Measurements from ENCODE around the gene CLEC11A.
A peak's percentile ranks its signal among the peaks of the same experiment; 100 is the strongest.

CLEC11A gene

DNA sequence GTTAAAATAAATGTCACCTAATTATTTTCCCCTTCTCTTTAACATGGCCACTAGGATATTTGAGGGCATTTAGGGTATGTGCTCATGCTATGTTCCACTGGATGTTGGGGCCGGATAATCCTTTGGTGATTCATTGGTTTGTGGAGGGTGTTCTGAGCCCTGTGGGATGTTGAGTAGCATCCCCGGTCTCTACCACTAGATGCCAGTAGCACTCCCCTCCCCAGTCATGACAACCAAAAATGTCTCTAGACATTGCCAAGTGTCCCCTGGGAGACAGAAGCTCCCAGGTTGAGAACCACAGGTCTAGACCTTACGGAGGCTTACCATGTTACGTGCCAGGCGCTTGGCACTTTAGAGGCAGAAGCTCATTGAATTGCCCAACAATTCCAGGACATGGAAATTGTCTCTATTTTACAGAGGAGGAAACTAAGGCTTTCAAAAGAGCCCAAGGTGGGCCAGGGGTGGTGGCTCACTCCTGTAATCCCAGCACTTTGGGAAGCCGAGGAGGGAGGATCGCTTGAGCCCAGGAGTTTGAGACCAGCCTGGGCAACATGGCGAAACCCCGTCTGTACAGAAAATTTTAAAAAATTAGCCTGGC lies 17.6 kb upstream of the CLEC11A start:
- peak; percentile 41 for DNase-seq

DNA sequence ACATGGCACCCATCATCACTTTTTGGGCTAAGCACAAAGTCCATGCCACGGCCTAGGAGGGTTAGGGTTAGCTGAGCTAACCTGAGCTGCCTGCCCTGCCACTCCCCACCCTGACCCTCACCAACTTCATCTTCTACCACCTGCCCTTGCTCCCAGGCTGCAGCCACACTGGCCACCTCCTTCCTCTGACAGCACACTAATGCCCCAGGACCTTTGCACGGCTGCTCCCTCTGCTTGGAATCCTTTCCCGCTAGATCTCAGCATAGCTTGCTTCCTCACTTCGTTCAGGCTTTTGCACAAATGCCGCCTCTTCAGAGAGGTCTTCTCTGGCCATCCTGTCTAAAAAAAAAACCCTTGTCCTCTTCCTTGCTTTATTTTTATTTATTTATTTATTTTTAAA lies 16.8 kb upstream of the CLEC11A start:
- DNase-seq: no peak

DNA sequence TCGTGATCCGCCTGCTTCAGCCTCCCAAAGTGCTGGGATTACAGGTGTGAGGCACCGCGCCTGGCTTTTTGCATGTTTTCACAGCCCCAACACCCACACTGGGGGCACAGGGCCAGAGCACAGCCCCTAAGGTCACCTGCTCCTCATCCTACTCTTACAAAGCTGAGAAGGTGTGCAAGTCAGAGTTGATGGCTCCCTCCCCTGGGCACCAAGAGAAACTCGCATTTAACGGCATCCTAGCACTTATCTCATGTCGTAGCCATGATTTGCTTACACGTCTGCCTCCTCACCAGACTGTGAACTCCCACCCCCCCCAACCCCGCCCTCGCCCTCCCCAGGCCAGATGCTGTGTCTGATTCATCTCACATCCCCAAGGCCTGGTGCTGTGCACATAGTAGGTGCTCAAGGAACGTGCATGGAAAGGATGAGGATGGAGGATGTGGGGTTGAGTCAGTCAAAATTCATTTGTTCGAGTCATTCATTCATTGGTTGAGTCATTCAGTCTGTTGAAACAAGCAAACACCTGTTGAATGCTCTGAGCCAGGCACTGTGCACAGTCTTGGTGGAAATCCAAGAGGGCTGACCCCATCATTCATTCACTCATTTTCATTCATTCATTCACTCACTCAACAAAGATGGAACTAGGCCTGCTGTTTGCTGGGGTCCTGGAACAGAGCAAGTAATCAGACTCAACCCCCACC lies 14.8 kb upstream of the CLEC11A start:
- DNase-seq: no peak

DNA sequence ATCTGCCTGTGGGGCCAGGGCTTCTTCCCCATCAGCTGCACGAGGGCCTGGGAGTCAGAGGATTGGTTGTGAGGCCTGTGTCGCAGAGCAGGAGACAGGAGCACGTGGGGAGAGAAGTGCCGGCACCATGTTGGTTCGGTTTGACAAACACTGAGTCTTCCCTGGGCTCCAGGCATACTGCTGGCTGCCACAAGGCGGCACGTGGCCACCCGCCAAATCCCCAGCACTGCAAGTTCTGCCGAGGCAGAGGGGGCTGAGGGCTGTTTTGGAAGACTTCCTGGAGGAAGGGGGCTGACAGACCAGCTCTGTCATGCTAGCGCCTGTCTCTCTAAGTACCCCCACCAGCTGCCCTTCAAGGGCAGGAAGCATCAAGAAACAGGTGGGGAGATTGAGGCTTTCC lies 13.1 kb upstream of the CLEC11A start:
- no peak for DNase-seq

DNA sequence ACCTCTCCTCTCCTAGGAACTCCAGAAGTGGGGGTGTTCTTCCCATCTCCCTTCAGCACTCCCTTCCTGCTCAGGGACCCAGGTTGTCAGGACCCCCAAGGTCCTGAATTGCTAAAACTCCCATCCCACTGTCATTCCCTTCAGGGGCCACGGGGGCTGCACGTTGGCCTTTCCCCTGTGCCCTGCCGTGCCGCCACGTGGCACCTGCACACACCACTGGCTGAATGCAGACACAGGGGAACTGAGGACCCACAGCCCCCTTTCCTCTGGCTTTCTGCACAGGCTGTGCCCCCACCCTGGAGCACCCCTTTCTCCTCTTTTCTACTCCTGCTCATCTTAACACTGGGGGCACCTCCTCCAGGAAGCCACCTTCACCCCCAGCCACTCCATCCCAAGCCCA lies 12.6 kb upstream of the CLEC11A start:
- no peak for DNase-seq

DNA sequence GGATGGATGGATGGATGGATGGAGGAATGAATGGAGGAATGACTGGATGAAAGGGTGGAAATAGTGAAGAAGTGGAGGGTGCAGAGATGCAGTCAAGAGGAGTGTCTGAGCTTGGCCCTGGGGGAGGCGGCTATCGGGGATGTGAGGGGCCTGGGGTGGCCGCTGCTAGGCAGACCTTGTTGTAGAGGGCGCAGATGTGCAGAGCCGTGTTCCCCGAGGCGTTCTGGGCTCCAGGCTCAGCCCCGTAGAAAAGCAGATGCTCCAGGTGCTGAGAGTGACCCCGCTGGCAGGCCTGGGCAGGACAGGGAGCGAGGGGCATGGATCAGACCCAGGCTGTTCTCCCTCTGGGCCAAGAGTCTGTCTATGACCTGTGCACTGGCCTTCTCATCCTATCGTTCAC lies 12.0 kb upstream of the CLEC11A start:
- no peak for DNase-seq

DNA sequence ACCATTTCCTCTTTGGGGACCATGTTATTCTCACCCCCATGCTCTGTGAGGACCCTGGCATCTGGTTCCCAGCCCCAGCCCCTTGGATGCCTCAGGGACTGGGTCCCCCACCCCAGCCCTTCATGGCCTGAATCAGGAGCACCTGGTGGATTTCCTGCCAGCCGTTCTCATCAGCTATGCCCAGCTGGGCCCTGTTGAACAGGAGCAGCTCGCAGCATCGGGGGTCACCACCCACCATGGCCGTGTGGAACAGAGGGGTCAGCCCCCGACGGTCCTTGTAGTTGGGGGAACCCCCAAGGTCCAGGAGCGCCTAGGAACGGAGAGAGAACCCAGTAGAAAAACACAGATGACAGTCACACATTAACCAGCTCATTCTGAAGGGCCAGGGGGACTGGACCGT lies 11.4 kb upstream of the CLEC11A start:
- DNase-seq: no peak

DNA sequence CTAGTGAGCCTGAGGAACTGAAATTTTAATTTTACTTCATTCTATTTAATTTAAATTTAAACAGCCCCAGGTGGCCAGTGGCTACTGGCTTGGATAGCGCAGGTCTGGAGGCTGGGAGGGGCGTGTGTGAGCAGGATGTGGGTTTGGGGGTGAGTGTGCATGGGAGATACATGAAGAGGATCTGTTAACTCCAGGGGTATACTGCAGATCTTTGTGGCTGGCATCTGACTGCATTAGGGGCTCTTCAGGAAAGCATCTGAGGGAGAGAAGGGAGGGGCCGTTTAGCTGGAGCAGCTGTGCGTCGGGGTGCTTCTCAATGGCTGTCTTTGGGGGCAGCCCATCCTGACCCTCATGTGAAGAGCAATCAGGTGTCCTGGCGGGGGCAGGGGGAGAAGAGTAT lies 10.3 kb upstream of the CLEC11A start:
- DNase-seq: no peak

DNA sequence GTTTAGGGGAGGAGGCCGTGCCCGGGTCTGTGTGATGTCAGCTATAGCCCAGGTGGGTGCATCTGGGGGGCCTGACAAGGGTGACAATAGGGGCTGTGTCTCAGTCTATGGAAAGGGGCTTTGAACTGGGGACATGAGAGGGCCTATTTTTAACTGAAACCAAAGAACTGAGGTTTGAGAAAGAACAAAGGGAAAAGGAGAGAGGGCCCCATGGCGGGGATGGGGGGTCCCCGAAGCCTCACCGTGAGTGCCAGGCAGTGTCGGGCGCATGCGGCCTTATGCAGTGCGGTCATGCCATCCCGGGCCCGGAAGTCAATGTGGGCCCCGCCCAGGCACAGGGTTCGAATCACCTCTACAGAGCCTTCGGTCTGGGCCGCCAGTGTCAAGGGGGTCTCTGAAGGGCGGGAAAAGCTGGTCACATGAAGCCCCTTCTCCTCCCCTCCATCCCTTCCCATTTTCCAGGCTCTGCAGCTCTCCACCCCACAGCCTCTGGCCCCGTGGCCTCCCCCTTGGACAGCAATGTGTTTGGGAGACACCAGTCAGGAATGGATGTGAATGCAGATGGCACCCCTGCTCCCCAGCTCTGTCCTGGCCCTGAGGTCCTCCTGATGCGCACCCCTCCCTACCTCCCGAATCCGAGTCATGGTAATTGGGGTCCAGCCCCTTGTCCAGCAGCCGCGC lies 9.5 kb upstream of the CLEC11A start:
- DNase-seq: no peak

DNA sequence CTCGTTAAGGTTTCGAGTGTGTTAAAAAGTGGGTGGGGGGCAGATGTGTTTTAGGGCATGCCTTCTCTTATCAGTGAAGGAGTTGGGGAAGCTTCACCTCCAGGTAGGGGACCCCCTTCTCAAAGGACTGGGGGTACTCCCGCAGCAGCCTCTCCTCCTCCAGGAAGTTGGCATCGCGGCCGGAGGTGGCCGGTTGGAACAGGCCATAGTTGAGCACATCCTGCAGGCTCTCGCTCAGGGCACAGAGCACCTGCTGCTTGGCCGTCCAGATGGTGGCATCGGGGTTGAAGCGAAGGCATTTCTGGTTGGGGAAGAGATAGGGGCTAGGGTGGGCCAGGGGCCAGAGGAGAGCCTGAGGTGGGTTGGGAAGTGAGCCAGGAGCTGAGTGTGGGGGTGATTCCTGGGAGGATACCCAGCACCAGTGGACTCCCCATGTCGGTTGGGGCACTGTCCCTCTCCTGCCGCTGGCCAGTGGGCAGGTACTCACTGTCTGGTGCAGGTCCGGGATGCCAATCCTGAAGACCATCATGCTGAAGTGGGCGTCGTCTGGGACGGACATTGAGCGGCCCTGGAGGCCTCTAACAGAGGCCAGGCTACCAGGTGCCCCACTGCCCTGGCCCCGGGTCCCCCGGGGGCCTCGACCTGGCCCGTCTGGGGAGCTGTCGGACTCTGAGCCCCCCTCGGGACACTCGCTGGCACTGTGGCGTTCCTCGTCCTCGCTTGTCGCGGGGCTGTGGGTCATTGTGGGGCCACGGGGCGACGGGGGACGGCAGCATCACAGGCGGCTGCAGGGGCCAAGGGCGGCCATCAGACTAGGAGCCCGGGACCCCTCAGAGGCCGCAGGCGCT lies 6.8 kb upstream of the CLEC11A start:
- DNase-seq: no peak

DNA sequence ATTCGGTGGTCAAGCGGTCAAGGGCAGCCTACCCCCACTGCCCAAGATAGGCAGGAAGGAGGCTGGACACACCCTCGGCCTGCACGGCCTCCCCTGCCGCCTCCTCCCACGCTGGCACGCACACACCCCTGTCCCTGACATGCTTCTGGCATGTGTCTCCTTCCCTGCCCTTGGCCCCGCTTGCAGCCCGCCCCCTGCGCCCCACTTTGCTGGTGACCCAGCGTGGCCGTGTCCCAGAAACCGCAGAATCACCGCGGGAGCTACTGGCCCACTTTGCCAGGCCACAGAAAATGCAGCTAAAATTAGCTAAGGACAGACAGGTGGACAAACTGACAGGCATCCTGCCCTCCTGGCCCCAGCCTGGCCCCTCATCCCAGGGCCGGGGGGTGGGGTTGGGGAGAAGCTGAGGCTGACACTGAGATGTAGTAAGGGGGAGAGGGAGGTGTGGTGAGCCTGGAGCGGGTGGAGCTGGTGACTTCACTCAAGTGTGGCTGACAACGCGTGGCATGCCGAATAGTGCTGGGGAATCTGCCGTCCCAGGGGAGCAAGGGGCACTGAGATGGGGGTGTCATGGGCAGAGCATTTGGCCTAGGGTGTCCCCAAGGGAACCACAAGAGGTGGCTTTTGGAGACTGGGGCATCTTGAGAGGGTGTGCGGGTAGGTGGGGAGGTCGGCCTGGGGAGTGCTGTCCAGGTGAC lies 6.0 kb upstream of the CLEC11A start:
- DNase-seq: no peak

DNA sequence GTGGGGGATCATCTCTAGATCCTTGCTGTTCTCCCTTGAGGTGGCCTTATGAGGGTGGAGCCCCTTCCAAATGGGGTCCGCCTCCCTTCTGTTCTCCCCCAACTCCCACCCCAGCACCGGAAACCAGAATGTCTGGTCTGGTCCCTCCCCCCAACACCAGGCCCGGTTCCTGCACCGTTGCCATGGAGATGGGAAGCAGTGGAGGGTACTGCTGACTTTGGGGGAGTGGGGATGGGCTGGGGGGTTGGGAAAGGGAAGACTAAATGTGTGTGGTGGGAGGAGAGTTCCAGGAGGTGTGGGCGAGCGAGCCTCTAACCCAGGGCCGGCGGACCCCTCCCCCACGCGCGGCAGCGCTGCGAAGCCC lies 5.3 kb upstream of the CLEC11A start:
- no peak for DNase-seq

DNA sequence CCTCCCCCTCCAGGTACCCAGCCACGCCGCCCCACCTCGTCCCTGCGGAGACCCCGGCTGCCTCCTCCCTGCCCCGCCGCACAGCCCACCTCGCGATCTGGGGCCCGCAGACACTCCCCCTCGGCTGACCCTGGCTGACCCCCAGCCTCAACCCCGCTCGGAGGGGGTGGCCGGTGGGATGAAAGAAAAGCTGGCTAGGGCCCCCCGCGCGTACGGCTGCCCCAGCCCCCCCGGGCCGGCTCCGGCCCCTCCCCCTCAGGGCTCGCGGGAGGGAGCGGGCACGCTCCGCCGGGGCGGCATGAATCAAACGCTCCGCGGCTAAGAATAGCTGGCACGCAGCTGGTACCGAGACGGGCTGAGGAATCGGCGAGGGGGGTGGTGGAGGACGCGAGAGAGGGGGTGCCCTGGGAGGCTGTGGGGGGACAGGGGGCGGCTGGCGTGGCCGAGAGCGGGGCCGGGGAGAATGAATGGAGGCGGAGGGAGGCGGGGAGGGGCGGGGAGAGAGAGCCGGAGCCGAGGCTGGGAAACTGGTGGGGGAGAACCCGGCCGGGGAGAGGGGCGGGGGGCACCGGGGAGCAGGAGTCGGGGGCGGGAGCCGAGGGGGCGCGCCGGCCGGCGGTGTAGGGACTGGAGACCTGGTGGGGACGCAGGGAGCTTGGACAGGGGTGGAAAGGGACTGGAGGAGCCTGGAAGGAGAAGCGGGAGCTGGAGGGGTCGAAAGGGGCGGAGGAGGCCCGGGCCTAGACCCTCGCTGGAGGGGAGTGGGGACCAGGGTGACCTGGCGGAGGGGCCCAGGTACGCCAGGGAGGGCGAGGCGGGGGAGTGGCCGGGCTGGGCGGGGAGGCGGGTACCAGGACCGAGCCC lies 4.7 kb upstream of the CLEC11A start:
- DNase-seq: no peak

DNA sequence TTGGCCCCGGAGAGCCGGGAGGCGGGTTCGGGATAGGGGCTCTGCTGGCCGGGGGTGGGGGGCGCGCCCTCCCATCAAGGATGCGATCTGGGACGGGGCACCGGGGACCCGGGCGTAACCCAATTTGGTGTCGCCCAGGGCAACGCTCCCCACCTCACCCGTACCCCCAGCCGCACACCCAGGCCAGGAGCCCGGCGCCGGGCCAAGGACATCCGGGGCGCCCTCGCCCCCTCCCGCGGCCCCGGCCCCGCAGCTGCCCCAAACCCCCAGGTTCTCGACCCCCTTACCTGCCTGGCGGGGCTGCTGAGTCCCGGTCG lies 4.1 kb upstream of the CLEC11A start:
- no peak for DNase-seq

DNA sequence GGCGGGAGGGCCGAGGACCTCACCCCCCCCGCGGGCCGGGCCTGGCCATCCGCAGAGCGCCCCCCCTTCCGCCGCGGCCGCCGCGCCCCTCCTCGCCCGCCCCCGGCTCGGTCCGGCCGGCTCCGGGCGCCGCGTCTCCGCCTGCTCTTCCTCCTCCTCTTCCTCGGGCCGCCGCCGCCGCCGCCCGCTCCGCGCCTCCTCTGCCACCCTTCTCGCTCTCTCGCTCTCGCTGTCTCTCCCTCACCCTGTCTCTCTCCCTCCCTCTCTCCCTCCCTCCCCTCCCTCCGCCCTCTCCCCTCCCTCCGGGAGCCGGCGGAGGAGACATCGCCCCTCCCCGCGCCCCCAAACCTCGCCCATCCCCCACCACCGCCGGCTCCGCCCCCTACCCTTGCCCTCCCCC lies 3.6 kb upstream of the CLEC11A start, which contains the start of gene SHANK1:
Gene SHANK1, minus strand, starts transcription at position 237 of the 400 bp plus-strand sequence. CDS start 2,883 bp downstream, outside the sequence.
- no peak for DNase-seq

DNA sequence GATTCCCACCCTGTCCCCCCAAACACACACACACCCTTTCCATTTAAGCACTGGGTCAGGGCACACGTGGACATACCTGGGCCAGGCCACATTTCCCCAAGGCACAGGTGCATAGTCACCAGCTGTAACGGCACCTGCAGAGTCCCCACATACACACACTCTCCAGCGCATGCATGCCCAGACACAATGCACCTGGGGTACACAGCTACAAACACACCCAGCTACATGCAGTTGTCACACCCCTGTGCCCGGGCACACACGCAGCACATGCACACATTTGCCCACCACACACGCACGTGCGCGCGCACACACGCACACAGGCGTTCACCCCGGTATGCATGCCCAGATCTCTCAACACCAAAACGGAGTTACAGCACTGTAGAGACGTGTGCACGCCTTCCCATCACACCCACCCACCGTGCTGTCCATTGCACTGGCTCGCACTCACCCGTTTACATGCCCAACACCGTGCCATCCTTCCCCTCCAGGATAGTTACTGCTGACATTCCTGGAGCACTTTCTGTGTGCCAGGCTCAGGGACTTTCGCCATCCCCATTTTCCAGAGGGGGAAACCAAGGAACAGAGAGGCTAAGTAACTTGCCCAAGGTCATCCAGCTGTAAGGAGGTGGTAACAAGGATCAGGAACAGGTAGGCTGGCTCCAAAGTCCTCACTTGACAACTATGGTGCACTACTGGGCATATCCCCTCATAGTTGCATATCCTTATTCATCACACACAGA lies 2.8 kb upstream of the CLEC11A start:
- DNase-seq: no peak

DNA sequence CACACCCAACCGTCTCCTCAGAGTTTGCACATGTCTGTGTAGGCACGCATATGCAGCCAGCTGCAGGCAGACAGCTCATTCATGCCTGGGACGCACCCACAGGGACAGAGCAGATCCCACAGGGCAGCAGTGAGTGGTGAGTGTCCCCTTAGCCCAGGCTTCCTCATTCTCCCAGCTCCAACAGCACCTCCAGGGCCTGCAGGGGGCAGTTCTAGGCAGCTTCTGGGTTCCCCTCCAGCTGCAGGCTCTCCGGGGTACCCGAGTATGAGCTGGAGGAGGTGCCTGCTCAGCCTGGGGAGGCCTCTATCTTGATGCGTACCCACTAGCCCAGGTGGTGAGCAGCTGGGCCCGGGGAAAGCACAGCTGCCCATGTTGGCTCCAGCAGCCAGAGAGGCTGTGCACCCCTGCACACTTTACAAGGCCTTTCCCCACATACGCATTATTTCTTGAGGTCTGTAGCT lies 2.2 kb upstream of the CLEC11A start:
- DNase-seq: no peak

DNA sequence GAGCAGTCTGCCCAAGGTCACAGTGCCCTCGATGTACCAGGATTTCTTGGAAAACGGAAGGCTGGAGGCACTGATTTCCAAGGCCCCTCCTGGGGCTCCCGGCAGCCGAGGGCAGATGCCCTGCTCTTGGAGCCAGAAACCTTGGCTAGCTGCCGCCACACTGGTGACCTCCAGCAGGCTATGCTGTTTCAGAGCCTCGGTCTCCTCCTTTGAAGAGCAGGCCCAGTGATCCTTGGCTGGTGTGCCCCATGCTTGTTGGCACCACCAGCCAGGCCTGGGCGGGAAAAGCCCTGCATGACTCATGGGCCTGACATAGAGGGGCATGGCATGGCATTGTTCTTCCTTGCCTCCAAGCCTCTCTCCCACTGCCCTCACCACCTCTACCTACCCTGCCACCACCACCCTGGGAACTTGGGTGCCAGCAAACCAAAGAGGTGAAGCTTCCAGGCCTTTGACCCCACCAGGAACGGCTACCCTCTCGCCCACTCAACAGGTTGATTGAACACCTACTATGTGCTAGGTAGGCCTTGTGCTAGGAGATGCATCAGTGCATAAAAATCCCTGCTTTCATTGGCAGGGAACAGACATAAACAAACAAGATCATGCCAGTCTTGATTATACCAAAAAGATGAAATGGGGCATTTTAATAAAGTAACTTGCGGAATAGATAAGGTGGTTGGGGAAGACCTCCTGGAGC lies 1.6 kb upstream of the CLEC11A start:
- DNase-seq: no peak

DNA sequence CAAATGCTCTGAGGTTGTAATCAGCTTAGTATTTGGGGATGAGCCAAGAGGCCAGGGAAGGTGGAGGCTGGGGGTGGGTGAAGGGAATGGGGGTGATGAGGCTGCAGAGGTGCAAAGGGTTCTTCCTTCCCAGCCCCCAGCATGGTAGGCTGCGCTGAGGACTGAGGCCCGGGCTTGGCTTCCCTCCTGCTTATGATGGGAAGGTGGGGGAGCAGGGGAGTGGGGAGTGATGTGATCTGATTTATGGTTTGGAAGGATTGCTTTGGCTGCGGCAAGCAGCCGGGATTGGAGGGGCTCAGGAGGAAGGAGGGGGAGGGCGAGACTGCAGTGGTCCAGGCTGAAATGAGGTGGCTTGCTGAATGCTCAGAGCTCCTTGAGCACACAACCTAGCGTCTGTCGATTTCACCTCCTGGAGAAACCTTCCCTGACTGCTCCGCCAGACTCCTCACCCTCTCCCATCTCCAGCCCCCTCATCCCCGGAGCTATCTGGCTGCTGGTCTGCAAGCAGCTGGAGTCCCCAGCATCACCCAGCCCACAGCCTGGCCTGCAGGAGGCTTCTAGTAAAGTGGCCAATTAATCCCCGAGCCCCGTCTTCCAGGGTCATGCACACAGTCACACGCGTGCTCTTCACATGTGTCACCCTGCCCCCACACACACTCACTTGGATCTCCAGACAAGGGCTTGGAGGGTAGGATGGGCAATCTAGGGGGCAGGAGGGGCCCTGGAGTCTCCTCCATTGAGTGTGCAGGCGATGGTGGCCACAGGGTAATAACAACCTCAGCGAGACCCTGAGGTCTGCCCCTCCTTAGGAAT lies 757 bp upstream of the CLEC11A start:
- DNase-seq: no peak

All from GDM1 (cell line).